AG04450 (cell line): Measurements from ENCODE around the gene LATS2. TPM values are rescaled to one million over a fixed set of nuclear protein-coding genes. Genes with fewer than 3 reads are reported as not detected.

Source experiments
- CTCF ChIA-PET: fragments of 300-600, 350-600 bp; formaldehyde crosslinking; extraction: SDS; loops from one replicate; lab custom pipeline; 2022; ENCODE audit warnings: antibody characterized with exemption, inconsistent platforms; lab: Charles Lee
- POLR2A ChIA-PET: fragments of 350-600 bp; formaldehyde crosslinking; extraction: SDS; loops from one replicate; lab custom pipeline; 2021; ENCODE audit warnings: antibody characterized with exemption, inconsistent platforms; lab: Yijun Ruan, JAX
- DNase-seq: peaks from one replicate; pipeline ENCODE4 v3.0.0-alpha.2; 2011; ENCODE audit warnings: low read depth, low spot score
- H3K27ac ChIP-seq: one replicate; pipeline ENCODE4 v1.5.1; 2012; ENCODE audit warnings: low read depth, low read length, control low read depth
- H3K27me3 ChIP-seq: one replicate; pipeline ENCODE4 v1.6.0; 2012; ENCODE audit warnings: low read length; ENCODE audit not compliant: control insufficient read depth, insufficient read depth
- H3K4me3 ChIP-seq: 2 replicates; pipeline ENCODE4 v1.5.1; 2011; ENCODE audit warnings: mild to moderate bottlenecking, low read depth, low read length, control low read depth
- H3K9me3 ChIP-seq: 2 replicates; pipeline ENCODE4 v1.5.1; 2012; ENCODE audit warnings: low read length; ENCODE audit not compliant: control insufficient read depth, insufficient read depth
- polyA plus RNA-seq: library from polyadenylated mRNA; depleted of rRNA; stranded (reverse); fragments of >200 nt; gene quantifications from 2 replicates; pipeline ENCODE4 v1.2.3, GENCODE V29; 2011
- TF ChIP-seq, protein P1 (sequence below): IDR thresholded peaks from 2 replicates; pipeline ENCODE4 v1.5.1; 2011; ENCODE audit warnings: low read depth, low read length, control low read depth, inconsistent platforms

LATS2 gene
- polyA plus RNA-seq, 1 experiment = 19.3 TPM

DNA sequence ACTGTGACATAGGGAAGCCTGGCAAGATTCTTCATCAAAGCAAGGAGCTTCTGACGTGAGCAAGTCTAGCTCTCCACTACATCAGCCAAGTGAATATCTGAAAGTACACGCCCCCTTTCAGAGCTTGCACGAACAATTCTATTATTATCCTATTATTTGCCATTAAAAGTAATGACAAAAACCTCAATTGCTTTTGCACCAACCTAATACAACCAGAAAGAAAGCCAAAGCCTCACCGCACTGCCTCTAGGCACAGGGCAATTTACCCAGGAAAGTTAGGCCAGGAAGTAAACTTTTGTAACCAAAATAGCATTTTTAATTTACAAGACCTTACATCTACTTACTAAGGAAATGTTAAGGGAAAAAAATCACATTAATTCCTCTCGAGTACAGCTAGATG lies 41.2 kb downstream of the LATS2 start:
- Histone ChIP-seq H3K4me3 (no peak overlapping the region), H3K9me3 (no peaks in the 10 kb centered on the region), H3K27me3 (no peaks in the 10 kb centered on the region), H3K27ac (peak overlapping the region; percentile 34)
- no peak for DNase-seq
- ChIA-PET CTCF (interaction anchor here (0.7 kb wide), 1 partner anchor 111 kb away, joined by 6 read pairs; no protein-coding TSS in a partner anchor), POLR2A (interaction anchor here (0.7 kb wide), 1 partner anchor 11 kb away, joined by 4 read pairs; no protein-coding TSS in a partner anchor)
- TF ChIP-seq, protein P1, sequence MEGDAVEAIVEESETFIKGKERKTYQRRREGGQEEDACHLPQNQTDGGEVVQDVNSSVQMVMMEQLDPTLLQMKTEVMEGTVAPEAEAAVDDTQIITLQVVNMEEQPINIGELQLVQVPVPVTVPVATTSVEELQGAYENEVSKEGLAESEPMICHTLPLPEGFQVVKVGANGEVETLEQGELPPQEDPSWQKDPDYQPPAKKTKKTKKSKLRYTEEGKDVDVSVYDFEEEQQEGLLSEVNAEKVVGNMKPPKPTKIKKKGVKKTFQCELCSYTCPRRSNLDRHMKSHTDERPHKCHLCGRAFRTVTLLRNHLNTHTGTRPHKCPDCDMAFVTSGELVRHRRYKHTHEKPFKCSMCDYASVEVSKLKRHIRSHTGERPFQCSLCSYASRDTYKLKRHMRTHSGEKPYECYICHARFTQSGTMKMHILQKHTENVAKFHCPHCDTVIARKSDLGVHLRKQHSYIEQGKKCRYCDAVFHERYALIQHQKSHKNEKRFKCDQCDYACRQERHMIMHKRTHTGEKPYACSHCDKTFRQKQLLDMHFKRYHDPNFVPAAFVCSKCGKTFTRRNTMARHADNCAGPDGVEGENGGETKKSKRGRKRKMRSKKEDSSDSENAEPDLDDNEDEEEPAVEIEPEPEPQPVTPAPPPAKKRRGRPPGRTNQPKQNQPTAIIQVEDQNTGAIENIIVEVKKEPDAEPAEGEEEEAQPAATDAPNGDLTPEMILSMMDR = no peak

- peak overlapping the region; percentile 24 for H3K27ac ChIP-seq
- H3K27me3 ChIP-seq = no peaks in the 10 kb centered on the region
- ChIA-PET CTCF (interaction anchor here (0.8 kb wide), 1 partner anchor 9 kb away, joined by 3 read pairs; no protein-coding TSS in a partner anchor), POLR2A (no interaction called here)
- H3K9me3 ChIP-seq = no peaks in the 10 kb centered on the region
- no peak for DNase-seq
- H3K4me3 ChIP-seq = no peak overlapping the region
- TF ChIP-seq, protein P1 = no peak
Observed at GRCh38 chr13:21018220-21018619, 43.2 kb downstream of the LATS2 start.

GRCh38 chr13:21016487-21016886 lies 44.9 kb downstream of the LATS2 start:
- no peak overlapping the region for H3K4me3 ChIP-seq
- no peaks in the 10 kb centered on the region for H3K27me3 ChIP-seq
- ChIA-PET POLR2A (interaction anchor here (1.2 to 1.5 kb wide), 3 partner anchors 15 to 45 kb away, joined by 3 read pairs; partner anchors contain the start of gene LATS2), CTCF (interaction anchor here (1.1 to 1.6 kb wide), 2 partner anchors 28 to 461 kb away, joined by 3 to 4 read pairs; no protein-coding TSS in a partner anchor)
- peak overlapping the region; percentile 80 for H3K27ac ChIP-seq
- no peaks in the 10 kb centered on the region for H3K9me3 ChIP-seq
- TF ChIP-seq, protein P1 = no peak
- DNase-seq = no peak

- Histone ChIP-seq H3K27me3 (no peaks in the 10 kb centered on the region), H3K27ac (peak overlapping the region; percentile 97), H3K9me3 (no peaks in the 10 kb centered on the region), H3K4me3 (peak overlapping the region; percentile 20; the same call in 1 of the 2 replicates)
- no peak for DNase-seq
- TF ChIP-seq, protein P1 = no peak
- CTCF ChIA-PET = interaction anchor here (1.6 kb wide), 1 partner anchor 29 kb away, joined by 4 read pairs; no protein-coding TSS in a partner anchor
- POLR2A ChIA-PET = interaction anchor here (0.5 to 2.2 kb wide), 6 partner anchors 18 to 474 kb away, joined by 3 to 19 read pairs (median 10); partner anchors contain the start of gene LATS2
Observed at GRCh38 chr13:21015284-21015683, 46.1 kb downstream of the LATS2 start.

- H3K9me3 ChIP-seq = no peaks in the 10 kb centered on the region
- TF ChIP-seq, protein P1 = no peak
- peak overlapping the region; percentile 29; the same call in 1 of the 2 replicates for H3K4me3 ChIP-seq
- H3K27me3 ChIP-seq = no peaks in the 10 kb centered on the region
- DNase-seq = peak; percentile 74
- POLR2A ChIA-PET = interaction anchor here (0.5 to 2.2 kb wide), 6 partner anchors 17 to 474 kb away, joined by 3 to 19 read pairs (median 10); partner anchors contain the start of gene LATS2
- peak overlapping the region; percentile 97 for H3K27ac ChIP-seq
- CTCF ChIA-PET = interaction anchor here (1.6 kb wide), 1 partner anchor 30 kb away, joined by 4 read pairs; no protein-coding TSS in a partner anchor
Observed at GRCh38 chr13:21014502-21015170, 46.8 kb downstream of the LATS2 start.
